WTC11 (cell line): ENCODE results near the gene HMCES.

Experiments
- CTCF ChIP-seq: fragments of 200-600 bp; IDR thresholded peaks from 2 replicates; pipeline ENCODE4 v1.8.0; 2022; ENCODE audit warnings: antibody characterized with exemption
- ESRRA ChIP-seq: sonication (generic); formaldehyde crosslinking; IDR thresholded peaks from 2 replicates; pipeline ENCODE4 v1.8.1; 2022; ENCODE audit warnings: mild to moderate bottlenecking, missing genetic modification reagents, borderline replicate concordance
- FOXP1 ChIP-seq: sonication (generic); formaldehyde crosslinking; IDR thresholded peaks from 2 replicates; pipeline ENCODE4 v1.8.0; 2022; ENCODE audit warnings: missing genetic modification reagents, mild to moderate bottlenecking, moderate library complexity, borderline replicate concordance
- HMGA2 ChIP-seq: fragments of 250-450 bp; sonication (Bioruptor Pico); IDR thresholded peaks from 2 replicates; pipeline ENCODE4 v1.4.0; 2021; ENCODE audit warnings: mild to moderate bottlenecking, moderate library complexity
- MLX ChIP-seq: sonication (generic); formaldehyde crosslinking; IDR thresholded peaks from 2 replicates; pipeline ENCODE4 v1.8.1; 2023; ENCODE audit warnings: mild to moderate bottlenecking, missing genetic modification reagents, moderate library complexity
- NFYB ChIP-seq: sonication (generic); formaldehyde crosslinking; conservative IDR thresholded peaks from 2 replicates; pipeline ENCODE4 v1.8.0; 2022; ENCODE audit warnings: low read depth, missing genetic modification reagents
- PRDM15 ChIP-seq: sonication (generic); formaldehyde crosslinking; IDR thresholded peaks from 2 replicates; pipeline ENCODE4 v1.8.0; 2022; ENCODE audit warnings: missing genetic modification reagents
- SP1 ChIP-seq: sonication (generic); formaldehyde crosslinking; conservative IDR thresholded peaks from 2 replicates; pipeline ENCODE4 v1.8.1; 2022; ENCODE audit warnings: missing genetic modification reagents
- ZNF416 ChIP-seq: fragments of 250-450 bp; sonication (Bioruptor Pico); IDR thresholded peaks from 2 replicates; pipeline ENCODE4 v1.9.0; 2021; ENCODE audit warnings: mild to moderate bottlenecking, inconsistent platforms

GRCh38 chr3:129341331-129342141 is 62.9 kb downstream of the HMCES start:
- no peak for TF ChIP-seq PRDM15 (CRISPR knock-in tag)
- no peak for TF ChIP-seq ESRRA (CRISPR knock-in tag)
- no peak for TF ChIP-seq NFYB (CRISPR knock-in tag)
- TF ChIP-seq FOXP1 (CRISPR knock-in tag): no peak
- TF ChIP-seq ZNF416: no peak
- TF ChIP-seq SP1 (CRISPR knock-in tag): no peak
- TF ChIP-seq MLX (CRISPR knock-in tag): no peak
- no peak for TF ChIP-seq CTCF
- TF ChIP-seq HMGA2 (CRISPR knock-in tag): no peak
